GM21737 (cell line): ENCODE measurements around the gene PNPLA2.

ENCODE experiments used
- ATAC-seq: cut with Tn5 transposase; IDR thresholded peaks from one replicate; pipeline ENCODE4 v1.9.1; 2021; ENCODE audit warnings: mild to moderate bottlenecking, moderate library complexity; ENCODE audit not compliant: unreplicated experiment

PNPLA2 gene

GRCh38 chr11:797296-798092 lies 21.2 kb upstream of the PNPLA2 start:
- ATAC-seq, result peak; percentile 41

- ATAC-seq, result peak; percentile 46
These were observed 20.5 kb upstream of the PNPLA2 start, which contains the start of gene SLC25A22 for GRCh38 chr11:798093-798713. SLC25A22 (minus strand) TSS chr11:798281; CDS start chr11:795006, 3,275 bp downstream.

GRCh38 chr11:799641-800316 lies 18.9 kb upstream of the PNPLA2 start:
- ATAC-seq, result no peak

- no peak for ATAC-seq
These were observed 18.2 kb upstream of the PNPLA2 start for GRCh38 chr11:800473-800872.

GRCh38 chr11:801097-801780 lies 17.5 kb upstream of the PNPLA2 start:
- ATAC-seq, result no peak

GRCh38 chr11:802018-802617 lies 16.6 kb upstream of the PNPLA2 start:
- ATAC-seq, result no peak

- ATAC-seq, result no peak
These were observed 15.8 kb upstream of the PNPLA2 start for GRCh38 chr11:802693-803466.

- no peak for ATAC-seq
These were observed 15.3 kb upstream of the PNPLA2 start for GRCh38 chr11:803467-803742.

- ATAC-seq, result no peak
These were observed 14.7 kb upstream of the PNPLA2 start for GRCh38 chr11:803770-804598.

GRCh38 chr11:804599-804964 lies 14.1 kb upstream of the PNPLA2 start:
- ATAC-seq, result no peak

GRCh38 chr11:808427-809286 lies 10.1 kb upstream of the PNPLA2 start:
- ATAC-seq, result no peak

- peak; percentile 66 for ATAC-seq
These were observed 9.3 kb upstream of the PNPLA2 start, which contains the start of gene RPLP2 for GRCh38 chr11:809287-810039. RPLP2 (plus strand) TSS chr11:809967; CDS start chr11:810235, 268 bp downstream.

GRCh38 chr11:810040-810567 lies 8.6 kb upstream of the PNPLA2 start:
- ATAC-seq, result no peak

- ATAC-seq, result no peak
These were observed 7.1 kb upstream of the PNPLA2 start for GRCh38 chr11:811446-812245.

- ATAC-seq, result no peak
These were observed 6.3 kb upstream of the PNPLA2 start for GRCh38 chr11:812390-812789.

GRCh38 chr11:813072-813455 lies 5.7 kb upstream of the PNPLA2 start:
- no peak for ATAC-seq
